HepG2 (cell line): ENCODE results near the gene ZNF615. TPM values are rescaled to one million over a fixed set of nuclear protein-coding genes. Genes with fewer than 3 reads are reported as not detected.

Source experiments
- ADNP ChIP-seq: sonication (generic); formaldehyde crosslinking; IDR thresholded peaks from 2 replicates; pipeline ENCODE4 v1.4.0; 2020; ENCODE audit warnings: missing genetic modification reagents
- ELF4 ChIP-seq: sonication (generic); formaldehyde crosslinking; IDR thresholded peaks from 2 replicates; pipeline ENCODE4 v1.5.0; 2020; ENCODE audit warnings: missing genetic modification reagents, mild to moderate bottlenecking, moderate library complexity, borderline replicate concordance
- FOXA3 ChIP-seq: IDR thresholded peaks from 2 replicates; pipeline ENCODE4 v1.6.1; 2016; ENCODE audit warnings: missing genetic modification reagents, missing compliant biosample characterization
- KDM5B ChIP-seq: sonication (generic); formaldehyde crosslinking; IDR thresholded peaks from 2 replicates; pipeline ENCODE4 v1.4.0; 2020; ENCODE audit warnings: missing genetic modification reagents, mild to moderate bottlenecking, borderline replicate concordance
- MATR3 ChIP-seq: sonication (generic); formaldehyde crosslinking; IDR thresholded peaks from 2 replicates; pipeline ENCODE4 v1.4.0; 2020; ENCODE audit warnings: missing genetic modification reagents
- NR2F2 ChIP-seq: IDR thresholded peaks from 2 replicates; pipeline ENCODE4 v1.6.1; 2012; ENCODE audit warnings: low read depth, inconsistent platforms, borderline replicate concordance
- POLR2AphosphoS2 ChIP-seq: IDR thresholded peaks from 2 replicates; pipeline ENCODE4 v1.6.1; 2011; ENCODE audit warnings: low read depth, low read length, improper control_type of control experiment
- RXRA ChIP-seq: sonication (generic); formaldehyde crosslinking; IDR thresholded peaks from 2 replicates; pipeline ENCODE4 v1.5.1; 2020; ENCODE audit warnings: missing genetic modification reagents
- TAF1 ChIP-seq: sonication (generic); formaldehyde crosslinking; IDR thresholded peaks from 2 replicates; pipeline ENCODE4 v1.4.0; 2020; ENCODE audit warnings: missing genetic modification reagents
- TBX3 ChIP-seq: fragments of 450-650 bp; IDR thresholded peaks from 2 replicates; pipeline ENCODE4 v1.6.1; 2017; ENCODE audit warnings: antibody characterized with exemption, mild to moderate bottlenecking, inconsistent platforms, borderline replicate concordance
- YEATS4 ChIP-seq: sonication (generic); formaldehyde crosslinking; IDR thresholded peaks from 2 replicates; pipeline ENCODE4 v1.4.0; 2020; ENCODE audit warnings: missing genetic modification reagents, borderline replicate concordance
- ZFP37 ChIP-seq: sonication (generic); formaldehyde crosslinking; IDR thresholded peaks from 2 replicates; pipeline ENCODE4 v1.4.0; 2020; ENCODE audit warnings: missing genetic modification reagents, borderline replicate concordance
- ZFY ChIP-seq: sonication (generic); formaldehyde crosslinking; IDR thresholded peaks from 2 replicates; pipeline ENCODE4 v1.4.0; 2020; ENCODE audit warnings: missing genetic modification reagents
- ZNF605 ChIP-seq: sonication (generic); formaldehyde crosslinking; IDR thresholded peaks from 2 replicates; pipeline ENCODE4 v1.8.0; 2022; ENCODE audit warnings: mild to moderate bottlenecking, missing genetic modification reagents
- polyA plus RNA-seq, 8 experiments: library from polyadenylated mRNA; depleted of rRNA in 3 of 8; stranded (reverse) in 7 of 8; unstranded in 1 of 8; fragments of >200 nt; fragmentation: Illumina TruSeq in 4 of 8; extraction: Trizol in 4 of 8; gene quantifications; 2 replicates each; pipeline versions ENCODE4 v1.2.1 to v1.2.3, GENCODE V29; 2011 to 2016; ENCODE audit warnings: low read depth in 4 of 8, missing spikeins in 1 of 8, mixed read lengths in 1 of 8; ENCODE audit not compliant: insufficient read depth in 1 of 8
- total RNA-seq, 5 experiments: library from RNA; depleted of rRNA; stranded (reverse); fragments of >200 nt; fragmentation: Illumina TruSeq; extraction: Trizol; gene quantifications; 2 replicates each; pipeline ENCODE4 v1.2.3, GENCODE V29; 2016; ENCODE audit warnings: low read depth in 1 of 5
- TF ChIP-seq, protein P1 (sequence below): sonication (generic); formaldehyde crosslinking; IDR thresholded peaks from 2 replicates; pipeline ENCODE4 v1.8.0; 2022; ENCODE audit warnings: missing genetic modification reagents, mild to moderate bottlenecking, inconsistent platforms, borderline replicate concordance
- TF ChIP-seq, protein P2 (sequence below): sonication (generic); IDR thresholded peaks from 2 replicates; pipeline ENCODE4 v1.6.1; 2016; ENCODE audit warnings: low read depth, borderline replicate concordance
- TF ChIP-seq, protein P3 (sequence below): sonication (generic); formaldehyde crosslinking; IDR thresholded peaks from 2 replicates; pipeline ENCODE4 v1.4.0; 2020; ENCODE audit warnings: missing genetic modification reagents
- TF ChIP-seq, protein P4 (sequence below): sonication (generic); formaldehyde crosslinking; IDR thresholded peaks from 2 replicates; pipeline ENCODE4 v1.5.0; 2020; ENCODE audit warnings: mild to moderate bottlenecking, low read depth, missing genetic modification reagents, borderline replicate concordance
- TF ChIP-seq, protein P5 (sequence below): IDR thresholded peaks from 2 replicates; pipeline ENCODE4 v1.6.1; 2016; ENCODE audit warnings: missing genetic modification reagents, missing compliant biosample characterization
- TF ChIP-seq, protein P6 (sequence below): fragments of 450-650 bp; IDR thresholded peaks from 2 replicates; pipeline ENCODE4 v1.6.1; 2017; ENCODE audit warnings: mild to moderate bottlenecking
- TF ChIP-seq, protein P7 (sequence below): sonication (generic); formaldehyde crosslinking; IDR thresholded peaks from 2 replicates; pipeline ENCODE4 v1.9.0; 2021; ENCODE audit warnings: missing genetic modification reagents, borderline replicate concordance

Gene ZNF615
- total and polyA plus RNA-seq, 2 of the 13 experiments (the other 11 are each of a cell fraction or from before 2014, with no cell fraction given), result 5.2 to 7.8 TPM

DNA sequence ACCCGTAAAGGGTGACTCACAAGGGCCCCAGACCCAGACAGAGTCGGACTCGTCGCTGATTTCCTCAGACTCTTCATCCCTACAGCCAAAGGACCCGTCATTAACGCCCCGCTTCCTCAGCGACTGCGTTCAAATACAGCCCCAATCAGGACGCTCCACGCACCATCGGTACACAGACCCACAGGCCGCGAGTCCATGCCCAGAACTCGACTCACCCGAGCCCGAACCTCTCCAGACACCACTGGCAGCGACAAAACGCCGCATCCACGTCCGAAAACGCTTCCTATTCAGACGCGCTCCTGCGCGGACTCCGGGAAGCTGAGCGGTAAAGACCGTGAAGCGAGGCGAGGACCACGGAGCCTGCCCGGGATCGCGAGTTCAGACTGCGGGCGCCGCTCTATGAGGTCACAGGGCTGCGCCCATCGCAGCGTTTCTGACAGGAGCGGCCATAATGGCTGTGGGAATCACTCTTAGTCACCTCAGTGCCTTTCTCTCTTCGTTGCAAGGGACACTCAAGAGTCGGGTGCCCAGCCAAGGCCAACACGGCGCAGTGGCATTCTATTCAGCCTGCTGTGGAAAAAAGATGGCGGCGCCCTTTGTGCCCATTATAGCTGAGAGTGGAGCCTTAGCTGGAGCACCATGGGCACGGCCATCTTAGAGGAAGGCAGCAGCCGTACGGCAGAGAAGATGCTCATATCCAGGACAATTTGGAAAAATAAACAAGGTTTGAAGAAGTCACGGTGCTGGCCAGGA, 20.2 kb upstream of the ZNF615 start, which contains the start of gene ZNF614 (continued):
- TF ChIP-seq, protein P1, sequence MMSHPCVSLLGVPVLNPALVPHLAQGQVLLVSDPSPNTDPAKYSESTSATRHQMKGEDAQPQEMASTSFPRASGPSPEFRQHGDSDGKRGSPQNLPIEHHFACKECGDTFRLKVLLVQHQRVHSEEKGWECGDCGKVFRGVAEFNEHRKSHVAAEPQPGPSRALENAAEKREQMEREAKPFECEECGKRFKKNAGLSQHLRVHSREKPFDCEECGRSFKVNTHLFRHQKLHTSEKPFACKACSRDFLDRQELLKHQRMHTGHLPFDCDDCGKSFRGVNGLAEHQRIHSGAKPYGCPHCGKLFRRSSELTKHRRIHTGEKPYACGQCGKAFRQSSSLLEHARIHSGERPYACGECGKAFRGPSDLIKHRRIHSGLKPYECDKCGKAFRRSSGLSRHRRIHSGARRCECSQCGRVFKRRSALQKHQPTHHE, result peak; percentile 83
- TF ChIP-seq MATR3 (CRISPR knock-in tag) (no peak), POLR2AphosphoS2 (no peak), ZNF605 (peak; percentile 88), TAF1 (CRISPR knock-in tag) (peak; percentile 86; the same call in 1 of the 2 replicates), ELF4 (no peak), TBX3 (no peak), ADNP (CRISPR knock-in tag) (no peak), FOXA3 (CRISPR knock-in tag) (0 out of 2 replicates have a peak, but pooled peaks have one; percentile 6), RXRA (CRISPR knock-in tag) (peak; percentile 60; the same call in 1 of the 2 replicates), ZFY (CRISPR knock-in tag) (peak; percentile 92), NR2F2 (no peak), YEATS4 (CRISPR knock-in tag) (peak; percentile 82), KDM5B (CRISPR knock-in tag) (peak; percentile 87), ZFP37 (CRISPR knock-in tag) (peak; percentile 74; the same call in 1 of the 2 replicates)
- TF ChIP-seq, protein P2, sequence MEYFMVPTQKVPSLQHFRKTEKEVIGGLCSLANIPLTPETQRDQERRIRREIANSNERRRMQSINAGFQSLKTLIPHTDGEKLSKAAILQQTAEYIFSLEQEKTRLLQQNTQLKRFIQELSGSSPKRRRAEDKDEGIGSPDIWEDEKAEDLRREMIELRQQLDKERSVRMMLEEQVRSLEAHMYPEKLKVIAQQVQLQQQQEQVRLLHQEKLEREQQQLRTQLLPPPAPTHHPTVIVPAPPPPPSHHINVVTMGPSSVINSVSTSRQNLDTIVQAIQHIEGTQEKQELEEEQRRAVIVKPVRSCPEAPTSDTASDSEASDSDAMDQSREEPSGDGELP, result no peak
- TF ChIP-seq, protein P3, sequence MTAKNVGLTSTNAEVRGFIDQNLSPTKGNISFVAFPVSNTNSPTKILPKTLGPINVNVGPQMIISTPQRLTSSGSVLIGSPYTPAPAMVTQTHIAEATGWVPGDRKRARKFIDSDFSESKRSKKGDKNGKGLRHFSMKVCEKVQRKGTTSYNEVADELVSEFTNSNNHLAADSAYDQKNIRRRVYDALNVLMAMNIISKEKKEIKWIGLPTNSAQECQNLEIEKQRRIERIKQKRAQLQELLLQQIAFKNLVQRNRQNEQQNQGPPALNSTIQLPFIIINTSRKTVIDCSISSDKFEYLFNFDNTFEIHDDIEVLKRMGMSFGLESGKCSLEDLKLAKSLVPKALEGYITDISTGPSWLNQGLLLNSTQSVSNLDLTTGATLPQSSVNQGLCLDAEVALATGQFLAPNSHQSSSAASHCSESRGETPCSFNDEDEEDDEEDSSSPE (CRISPR knock-in tag), result 0 out of 2 replicates have a peak, but pooled peaks have one; percentile 14
- TF ChIP-seq, protein P4, sequence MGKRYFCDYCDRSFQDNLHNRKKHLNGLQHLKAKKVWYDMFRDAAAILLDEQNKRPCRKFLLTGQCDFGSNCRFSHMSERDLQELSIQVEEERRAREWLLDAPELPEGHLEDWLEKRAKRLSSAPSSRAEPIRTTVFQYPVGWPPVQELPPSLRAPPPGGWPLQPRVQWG (CRISPR knock-in tag), result no peak
- TF ChIP-seq, protein P5, sequence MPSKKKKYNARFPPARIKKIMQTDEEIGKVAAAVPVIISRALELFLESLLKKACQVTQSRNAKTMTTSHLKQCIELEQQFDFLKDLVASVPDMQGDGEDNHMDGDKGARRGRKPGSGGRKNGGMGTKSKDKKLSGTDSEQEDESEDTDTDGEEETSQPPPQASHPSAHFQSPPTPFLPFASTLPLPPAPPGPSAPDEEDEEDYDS, result peak; percentile 43
- TF ChIP-seq, protein P6, sequence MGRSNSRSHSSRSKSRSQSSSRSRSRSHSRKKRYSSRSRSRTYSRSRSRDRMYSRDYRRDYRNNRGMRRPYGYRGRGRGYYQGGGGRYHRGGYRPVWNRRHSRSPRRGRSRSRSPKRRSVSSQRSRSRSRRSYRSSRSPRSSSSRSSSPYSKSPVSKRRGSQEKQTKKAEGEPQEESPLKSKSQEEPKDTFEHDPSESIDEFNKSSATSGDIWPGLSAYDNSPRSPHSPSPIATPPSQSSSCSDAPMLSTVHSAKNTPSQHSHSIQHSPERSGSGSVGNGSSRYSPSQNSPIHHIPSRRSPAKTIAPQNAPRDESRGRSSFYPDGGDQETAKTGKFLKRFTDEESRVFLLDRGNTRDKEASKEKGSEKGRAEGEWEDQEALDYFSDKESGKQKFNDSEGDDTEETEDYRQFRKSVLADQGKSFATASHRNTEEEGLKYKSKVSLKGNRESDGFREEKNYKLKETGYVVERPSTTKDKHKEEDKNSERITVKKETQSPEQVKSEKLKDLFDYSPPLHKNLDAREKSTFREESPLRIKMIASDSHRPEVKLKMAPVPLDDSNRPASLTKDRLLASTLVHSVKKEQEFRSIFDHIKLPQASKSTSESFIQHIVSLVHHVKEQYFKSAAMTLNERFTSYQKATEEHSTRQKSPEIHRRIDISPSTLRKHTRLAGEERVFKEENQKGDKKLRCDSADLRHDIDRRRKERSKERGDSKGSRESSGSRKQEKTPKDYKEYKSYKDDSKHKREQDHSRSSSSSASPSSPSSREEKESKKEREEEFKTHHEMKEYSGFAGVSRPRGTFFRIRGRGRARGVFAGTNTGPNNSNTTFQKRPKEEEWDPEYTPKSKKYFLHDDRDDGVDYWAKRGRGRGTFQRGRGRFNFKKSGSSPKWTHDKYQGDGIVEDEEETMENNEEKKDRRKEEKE, result no peak
- TF ChIP-seq, protein P7, sequence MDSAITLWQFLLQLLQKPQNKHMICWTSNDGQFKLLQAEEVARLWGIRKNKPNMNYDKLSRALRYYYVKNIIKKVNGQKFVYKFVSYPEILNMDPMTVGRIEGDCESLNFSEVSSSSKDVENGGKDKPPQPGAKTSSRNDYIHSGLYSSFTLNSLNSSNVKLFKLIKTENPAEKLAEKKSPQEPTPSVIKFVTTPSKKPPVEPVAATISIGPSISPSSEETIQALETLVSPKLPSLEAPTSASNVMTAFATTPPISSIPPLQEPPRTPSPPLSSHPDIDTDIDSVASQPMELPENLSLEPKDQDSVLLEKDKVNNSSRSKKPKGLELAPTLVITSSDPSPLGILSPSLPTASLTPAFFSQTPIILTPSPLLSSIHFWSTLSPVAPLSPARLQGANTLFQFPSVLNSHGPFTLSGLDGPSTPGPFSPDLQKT (CRISPR knock-in tag), result no peak
